ENCODE data around the gene APOC4.

APOC4 gene

DNA sequence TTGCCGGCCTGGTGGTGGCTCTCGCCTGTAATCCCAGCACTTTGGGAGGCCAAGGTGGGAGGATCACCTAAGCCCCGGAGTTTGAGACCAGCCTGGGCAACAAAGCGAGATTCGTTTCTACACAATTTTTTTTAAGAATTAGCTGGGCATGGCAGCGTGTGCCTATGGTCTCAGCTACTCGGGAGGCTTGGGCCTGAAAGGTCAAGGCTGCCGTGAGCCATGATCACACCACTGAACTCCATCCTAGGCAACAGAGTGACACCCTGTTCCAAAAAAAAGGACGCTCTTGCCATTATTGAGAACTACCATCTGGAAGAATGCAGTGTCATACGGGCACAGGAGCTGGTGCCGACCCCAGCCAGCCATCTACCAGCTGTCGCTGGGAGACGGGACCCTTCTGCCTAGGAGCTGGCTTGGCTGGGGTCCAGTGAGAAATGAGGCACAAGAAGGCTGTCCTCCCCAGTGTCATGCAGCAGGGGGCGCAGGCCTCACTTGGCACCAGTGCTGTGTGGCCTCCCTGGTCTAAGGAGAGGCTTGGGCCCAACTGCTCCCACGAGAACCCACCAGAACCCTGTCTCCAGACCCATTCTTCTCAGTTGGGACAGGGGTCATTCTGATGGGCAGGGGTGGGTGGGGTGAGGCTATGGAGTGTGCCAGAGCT lies 47.0 kb downstream of the APOC4 start:
- Histone ChIP-seq H3K27me3 (ENCODE audit: control insufficient read depth, insufficient read depth, low read length) (no peaks in the 10 kb centered on the region), H3K4me3 (ENCODE audit: low read depth, low read length) (no peak overlapping the region), H3K9me3 (ENCODE audit: control insufficient read depth, insufficient read depth, low read length) (no peaks in the 10 kb centered on the region), H3K36me3 (ENCODE audit: control insufficient read depth, insufficient read depth, low read length) (peaks cover 53% of the 10 kb centered on the region), H3K4me1 (ENCODE audit: control insufficient read depth, insufficient read depth, low read length) (no peaks in the 10 kb centered on the region), H3K9ac (ENCODE audit: low read depth, low read length) (no peak overlapping the region)

DNA sequence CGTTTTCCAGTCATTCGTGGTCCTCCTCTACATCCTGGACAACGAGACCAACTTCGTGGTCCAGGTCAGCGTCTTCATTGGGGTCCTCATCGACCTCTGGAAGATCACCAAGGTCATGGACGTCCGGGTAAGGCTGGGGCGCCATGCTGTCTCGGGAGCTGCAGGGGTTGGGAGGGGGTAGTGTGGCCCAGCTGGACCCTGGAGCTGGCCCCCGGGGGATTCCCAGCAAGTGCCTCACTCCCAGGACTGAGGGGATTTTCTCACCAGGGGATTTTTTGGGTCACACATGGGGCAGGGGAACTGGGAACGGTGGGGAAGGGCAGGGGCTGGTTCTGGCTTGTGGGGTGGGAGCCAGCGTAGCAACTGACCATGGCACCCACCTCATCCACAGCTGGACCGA lies 48.4 kb downstream of the APOC4 start:
- Histone ChIP-seq H3K9me3 (ENCODE audit: control insufficient read depth, insufficient read depth, low read length) (no peaks in the 10 kb centered on the region), H3K9ac (ENCODE audit: low read depth, low read length) (no peak overlapping the region), H3K27me3 (ENCODE audit: control insufficient read depth, insufficient read depth, low read length) (no peaks in the 10 kb centered on the region), H3K4me1 (ENCODE audit: control insufficient read depth, insufficient read depth, low read length) (no peaks in the 10 kb centered on the region), H3K36me3 (ENCODE audit: control insufficient read depth, insufficient read depth, low read length) (peaks cover 42% of the 10 kb centered on the region), H3K4me3 (ENCODE audit: low read depth, low read length) (no peak overlapping the region)

DNA sequence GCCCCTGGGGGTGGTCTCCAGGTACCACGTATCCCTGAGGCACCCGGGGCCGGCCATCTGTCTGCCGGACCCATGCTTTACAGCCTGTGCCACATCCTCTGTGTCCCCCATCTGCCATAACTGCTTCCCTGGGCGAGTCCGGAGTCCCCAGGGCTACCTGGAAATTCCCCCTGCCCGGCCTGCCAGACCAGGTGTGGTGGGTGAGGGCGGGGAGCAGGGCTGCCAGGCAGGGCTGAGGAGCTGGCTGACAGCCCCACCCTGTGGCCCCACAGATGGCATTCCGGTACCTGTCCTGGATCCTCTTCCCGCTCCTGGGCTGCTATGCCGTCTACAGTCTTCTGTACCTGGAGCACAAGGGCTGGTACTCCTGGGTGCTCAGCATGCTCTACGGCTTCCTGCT lies 48.9 kb downstream of the APOC4 start:
- Histone ChIP-seq H3K9ac (ENCODE audit: low read depth, low read length) (no peak overlapping the region), H3K4me1 (ENCODE audit: control insufficient read depth, insufficient read depth, low read length) (no peaks in the 10 kb centered on the region), H3K9me3 (ENCODE audit: control insufficient read depth, insufficient read depth, low read length) (no peaks in the 10 kb centered on the region), H3K36me3 (ENCODE audit: control insufficient read depth, insufficient read depth, low read length) (peaks cover 40% of the 10 kb centered on the region), H3K27me3 (ENCODE audit: control insufficient read depth, insufficient read depth, low read length) (no peaks in the 10 kb centered on the region), H3K4me3 (ENCODE audit: low read depth, low read length) (no peak overlapping the region)

DNA sequence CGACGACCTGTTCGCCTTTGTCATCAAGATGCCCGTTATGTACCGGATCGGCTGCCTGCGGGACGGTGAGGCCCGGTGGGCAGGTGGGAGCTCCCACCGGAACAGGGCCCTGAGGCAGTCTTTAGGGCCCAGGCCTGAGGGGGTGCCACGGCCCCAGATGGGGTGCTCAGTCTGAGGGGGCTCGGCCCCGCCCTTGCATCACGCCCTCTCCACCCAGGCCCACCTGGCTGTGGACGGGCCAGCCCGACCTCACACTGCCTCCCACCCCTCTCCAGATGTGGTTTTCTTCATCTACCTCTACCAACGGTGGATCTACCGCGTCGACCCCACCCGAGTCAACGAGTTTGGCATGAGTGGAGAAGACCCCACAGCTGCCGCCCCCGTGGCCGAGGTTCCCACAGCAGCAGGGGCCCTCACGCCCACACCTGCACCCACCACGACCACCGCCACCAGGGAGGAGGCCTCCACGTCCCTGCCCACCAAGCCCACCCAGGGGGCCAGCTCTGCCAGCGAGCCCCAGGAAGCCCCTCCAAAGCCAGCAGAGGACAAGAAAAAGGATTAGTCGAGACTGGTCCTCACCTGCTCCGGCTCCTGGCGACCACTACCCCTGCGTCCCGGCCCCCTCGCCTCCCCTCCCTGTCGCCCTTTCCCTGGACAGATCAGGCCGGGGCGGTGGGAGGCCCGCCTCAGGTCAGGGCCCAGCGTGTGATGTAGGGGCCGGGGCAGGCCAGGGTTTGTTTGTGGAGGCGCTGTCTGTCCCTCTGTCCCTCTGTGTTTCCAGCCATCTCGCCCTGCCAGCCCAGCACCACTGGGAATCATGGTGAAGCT lies 50.5 kb downstream of the APOC4 start:
- no peaks in the 10 kb centered on the region for H3K27me3 ChIP-seq (ENCODE audit: control insufficient read depth, insufficient read depth, low read length)
- peaks cover 33% of the 10 kb centered on the region for H3K36me3 ChIP-seq (ENCODE audit: control insufficient read depth, insufficient read depth, low read length)
- H3K9ac ChIP-seq (ENCODE audit: low read depth, low read length): no peak overlapping the region
- no peaks in the 10 kb centered on the region for H3K9me3 ChIP-seq (ENCODE audit: control insufficient read depth, insufficient read depth, low read length)
- H3K4me3 ChIP-seq (ENCODE audit: low read depth, low read length): no peak overlapping the region
- H3K4me1 ChIP-seq (ENCODE audit: control insufficient read depth, insufficient read depth, low read length): no peaks in the 10 kb centered on the region

DNA sequence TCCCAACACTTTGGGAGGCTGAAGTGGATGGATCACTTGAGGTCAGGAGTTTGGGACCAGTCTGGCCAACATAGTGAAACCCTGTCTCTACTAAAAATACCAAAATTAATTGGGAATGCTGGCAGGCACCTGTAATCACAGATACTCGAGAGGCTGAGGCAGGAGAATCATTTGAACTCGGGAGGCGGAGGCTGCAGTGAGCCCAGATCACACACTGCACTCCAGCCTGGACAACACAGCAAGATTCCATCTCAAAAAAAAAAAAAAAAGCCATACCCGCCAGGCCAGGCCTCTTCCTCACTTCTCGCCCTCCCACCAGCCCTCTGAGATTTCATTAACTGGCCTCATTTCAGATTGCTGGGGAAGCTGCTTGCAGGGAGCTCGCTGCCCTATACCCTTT lies 51.5 kb downstream of the APOC4 start:
- H3K4me1 ChIP-seq (ENCODE audit: control insufficient read depth, insufficient read depth, low read length): no peaks in the 10 kb centered on the region
- no peak overlapping the region for H3K4me3 ChIP-seq (ENCODE audit: low read depth, low read length)
- no peaks in the 10 kb centered on the region for H3K27me3 ChIP-seq (ENCODE audit: control insufficient read depth, insufficient read depth, low read length)
- H3K9me3 ChIP-seq (ENCODE audit: control insufficient read depth, insufficient read depth, low read length): no peaks in the 10 kb centered on the region
- H3K36me3 ChIP-seq (ENCODE audit: control insufficient read depth, insufficient read depth, low read length): peaks cover 33% of the 10 kb centered on the region
- H3K9ac ChIP-seq (ENCODE audit: low read depth, low read length): no peak overlapping the region

DNA sequence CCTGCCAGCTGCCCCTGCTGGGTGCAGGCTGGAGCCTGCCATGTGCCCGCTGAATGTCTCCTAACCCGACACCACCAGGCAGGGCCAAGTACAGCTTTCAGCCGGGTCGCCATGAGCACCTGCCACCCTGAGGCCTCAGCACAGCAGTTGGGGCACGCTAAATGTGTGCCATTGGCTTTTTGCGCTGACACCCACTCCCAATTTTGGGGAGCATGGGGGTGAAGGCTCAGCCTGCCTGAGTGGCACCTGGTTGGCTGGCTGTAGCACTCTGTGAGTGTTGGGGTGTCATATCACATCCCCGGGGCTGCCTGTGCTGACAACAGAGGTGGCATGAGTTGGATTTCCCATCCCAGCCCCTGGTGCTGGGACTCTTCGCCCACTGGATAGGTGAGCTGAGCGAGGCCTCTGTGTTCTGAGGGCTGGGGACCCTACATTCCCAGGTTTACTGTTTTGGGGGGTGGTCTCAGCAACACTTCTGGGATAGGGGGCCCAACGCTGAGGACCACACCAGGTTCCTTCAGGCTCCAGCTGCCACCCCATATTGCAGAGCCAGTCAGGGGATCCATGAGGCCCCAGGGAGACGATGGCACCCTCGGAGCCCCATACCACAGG lies 52.0 kb downstream of the APOC4 start:
- Histone ChIP-seq H3K4me1 (ENCODE audit: control insufficient read depth, insufficient read depth, low read length) (no peaks in the 10 kb centered on the region), H3K4me3 (ENCODE audit: low read depth, low read length) (no peak overlapping the region), H3K36me3 (ENCODE audit: control insufficient read depth, insufficient read depth, low read length) (peaks cover 33% of the 10 kb centered on the region), H3K27me3 (ENCODE audit: control insufficient read depth, insufficient read depth, low read length) (no peaks in the 10 kb centered on the region), H3K9me3 (ENCODE audit: control insufficient read depth, insufficient read depth, low read length) (no peaks in the 10 kb centered on the region), H3K9ac (ENCODE audit: low read depth, low read length) (no peak overlapping the region)
